A549 (cell line): Measurements from ENCODE around the gene KLHL9. TPM values are rescaled to one million over a fixed set of nuclear protein-coding genes. Genes with fewer than 3 reads are reported as not detected.

ENCODE experiments used
- ATAC-seq, 2 experiments: fragments of 200-7000 bp in 1 of 2; fragments of >200 bp in 1 of 2; cut with Nextera tagmentation in 1 of 2; cut with Tn5 transposase in 1 of 2; 3 replicates each; pipeline versions ENCODE4 v1.8.0 to v1.9.1; 2018 to 2020; ENCODE audit warnings: mild to moderate bottlenecking in 1 of 2, moderate library complexity in 1 of 2
- CTCF ChIA-PET: fragments of 300-600 bp; sonication (Branson Sonifier 250); formaldehyde crosslinking; extraction: SDS; loops from one replicate; lab custom pipeline; 2021; ENCODE audit warnings: antibody characterized with exemption, inconsistent platforms; lab: Yijun Ruan, JAX
- POLR2A ChIA-PET: fragments of 350-600 bp; formaldehyde crosslinking; extraction: SDS; loops from one replicate; lab custom pipeline; 2021; ENCODE audit warnings: antibody characterized with exemption, inconsistent platforms; lab: Yijun Ruan, JAX
- DNase-seq, 2 experiments: peaks; one replicate each; pipeline versions ENCODE4 v3.0.0 to v3.0.0-alpha.2; 2011 to 2016; ENCODE audit warnings: low read depth in 1 of 2, low spot score in 1 of 2
- FAIRE-seq: peaks from 2 replicates; lab custom pipeline; 2011; peaks lifted over from hg19 to GRCh38; lab: Jason Lieb, UNC
- H3K27ac ChIP-seq, 2 experiments: fragments of >200 bp; sonication (Bioruptor Twin); formaldehyde crosslinking; 3 replicates each; pipeline ENCODE4 v1.5.1; 2016 to 2017
- H3K4me1 ChIP-seq: fragments of >200 bp; sonication (Bioruptor Twin); formaldehyde crosslinking; 3 replicates; pipeline ENCODE4 v1.6.1; 2016
- H3K4me2 ChIP-seq: fragments of >200 bp; sonication (Bioruptor Twin); formaldehyde crosslinking; 3 replicates; pipeline ENCODE4 v1.6.1; 2016
- H3K4me3 ChIP-seq: fragments of >200 bp; sonication (Bioruptor Twin); formaldehyde crosslinking; 3 replicates; pipeline ENCODE4 v1.5.1; 2016
- H3K9me3 ChIP-seq: fragments of >200 bp; sonication (Bioruptor Twin); formaldehyde crosslinking; 3 replicates; pipeline ENCODE4 v1.6.1; 2016
- BHLHE40 ChIP-seq: IDR thresholded peaks from 2 replicates; pipeline ENCODE4 v1.6.1; 2012; ENCODE audit warnings: low read depth, low read length, inconsistent platforms
- CBX2 ChIP-seq: fragments of 200-600 bp; sonication (generic); IDR thresholded peaks from 2 replicates; pipeline ENCODE4 v1.6.1; 2016; ENCODE audit warnings: low read depth, mild to moderate bottlenecking, borderline replicate concordance
- CHD2 ChIP-seq: fragments of 150-350 bp; IDR thresholded peaks from 2 replicates; pipeline ENCODE4 v1.6.1; 2014; ENCODE audit warnings: low read length; ENCODE audit not compliant: partially characterized antibody
- CHD4 ChIP-seq: fragments of 200-600 bp; sonication (generic); IDR thresholded peaks from 2 replicates; pipeline ENCODE4 v1.6.1; 2016; ENCODE audit warnings: antibody characterized with exemption, mild to moderate bottlenecking, borderline replicate concordance
- EHMT2 ChIP-seq: fragments of 200-600 bp; sonication (generic); IDR thresholded peaks from 2 replicates; pipeline ENCODE4 v1.6.1; 2016; ENCODE audit warnings: antibody characterized with exemption, low read depth, mild to moderate bottlenecking, moderate library complexity
- EP300 ChIP-seq, 2 experiments: fragments of >200 bp; sonication (Bioruptor Twin); formaldehyde crosslinking; IDR thresholded peaks; 2 replicates in 1 of 2; 3 replicates in 1 of 2; pipeline ENCODE4 v1.6.1; 2016 to 2017
- ESRRA ChIP-seq: fragments of 150-350 bp; IDR thresholded peaks from 2 replicates; pipeline ENCODE4 v1.6.1; 2014; ENCODE audit warnings: mild to moderate bottlenecking, low read length, borderline replicate concordance
- FOSB ChIP-seq: fragments of 250-450 bp; sonication (Bioruptor Pico); IDR thresholded peaks from 2 replicates; pipeline ENCODE4 v1.5.0; 2020; ENCODE audit warnings: mild to moderate bottlenecking, moderate library complexity
- HEYL ChIP-seq: fragments of 250-450 bp; sonication (Bioruptor Pico); IDR thresholded peaks from 2 replicates; pipeline ENCODE4 v1.8.0; 2021; ENCODE audit warnings: mild to moderate bottlenecking, moderate library complexity
- HOXA7 ChIP-seq: fragments of 250-450 bp; sonication (Bioruptor Pico); IDR thresholded peaks from 2 replicates; pipeline ENCODE4 v1.5.0; 2020; ENCODE audit warnings: mild to moderate bottlenecking, moderate library complexity
- JUN ChIP-seq, 2 experiments: fragments of >200 bp; sonication (Bioruptor Twin); formaldehyde crosslinking; IDR thresholded peaks; 2 replicates in 1 of 2; 3 replicates in 1 of 2; pipeline ENCODE4 v1.6.1; 2016 to 2017
- MAFK ChIP-seq: fragments of 450-650 bp; IDR thresholded peaks from 2 replicates; pipeline ENCODE4 v1.6.1; 2014; ENCODE audit not compliant: partially characterized antibody
- MAZ ChIP-seq: fragments of 150-350 bp; IDR thresholded peaks from 2 replicates; pipeline ENCODE4 v1.6.1; 2014; ENCODE audit warnings: antibody characterized with exemption, low read depth, low read length, borderline replicate concordance
- NR3C1 ChIP-seq: fragments of >200 bp; sonication (Bioruptor Twin); formaldehyde crosslinking; IDR thresholded peaks from 3 replicates; pipeline ENCODE4 v1.6.1; 2017
- POLR2AphosphoS2 ChIP-seq: conservative IDR thresholded peaks from 2 replicates; pipeline ENCODE4 v1.6.1; 2012; ENCODE audit warnings: low read length, improper control_type of control experiment, inconsistent platforms
- RAD21 ChIP-seq, 2 experiments: fragments of >200 bp in 1 of 2; sonication (Bioruptor Twin) in 1 of 2; formaldehyde crosslinking in 1 of 2; IDR thresholded peaks in 1 of 2; conservative IDR thresholded peaks in 1 of 2; 2 replicates in 1 of 2; 3 replicates in 1 of 2; pipeline ENCODE4 v1.6.1; 2012 to 2018; ENCODE audit warnings: inconsistent platforms in 1 of 2
- WGBS: methylation state at CpG from one replicate; pipeline ENCODE4 v1.1.6; 2017; ENCODE audit errors: missing lambda C conversion rate; 5-methylcytosine and 5-hydroxymethylcytosine counted together
- polyA plus RNA-seq, 4 experiments: library from polyadenylated mRNA; depleted of rRNA in 3 of 4; stranded (reverse); fragments of >200 nt; fragmentation: RNase III in 1 of 4; extraction: RNeasy Plus Mini Kit Qiagen cat#74134 plus additional on column Dnase treatment in 1 of 4; gene quantifications; 2 replicates in 3 of 4; 3 replicates in 1 of 4; pipeline ENCODE4 v1.2.3, GENCODE V29; 2011 to 2017
- TF ChIP-seq, protein P1 (sequence below): IDR thresholded peaks from 2 replicates; pipeline ENCODE4 v1.6.1; 2012
- TF ChIP-seq, protein P2 (sequence below): IDR thresholded peaks from 2 replicates; pipeline ENCODE4 v1.6.1; 2012; ENCODE audit warnings: low read depth, borderline replicate concordance
- TF ChIP-seq, protein P3 (sequence below): fragments of >200 bp; sonication (Bioruptor Twin); formaldehyde crosslinking; IDR thresholded peaks from 3 replicates; pipeline ENCODE4 v1.6.1; 2016
- TF ChIP-seq, protein P4 (sequence below): fragments of 250-450 bp; sonication (Bioruptor Pico); IDR thresholded peaks from 2 replicates; pipeline ENCODE4 v1.5.0; 2021; ENCODE audit warnings: mild to moderate bottlenecking, moderate library complexity, borderline replicate concordance
- TF ChIP-seq, protein P5 (sequence below): IDR thresholded peaks from 2 replicates; pipeline ENCODE4 v1.6.1; 2012
- TF ChIP-seq, protein P6 (sequence below): fragments of 200-600 bp; sonication (generic); IDR thresholded peaks from 2 replicates; pipeline ENCODE4 v1.6.1; 2016; ENCODE audit warnings: antibody characterized with exemption, mild to moderate bottlenecking, moderate library complexity
- TF ChIP-seq, protein P7 (sequence below): fragments of 150-350 bp; IDR thresholded peaks from 2 replicates; pipeline ENCODE4 v1.6.1; 2014; ENCODE audit warnings: low read depth, mild to moderate bottlenecking, low read length

KLHL9 gene
- polyA plus RNA-seq, 2 of the 4 experiments (the other 2 are of a cell fraction): 18.6 to 27.4 TPM

DNA sequence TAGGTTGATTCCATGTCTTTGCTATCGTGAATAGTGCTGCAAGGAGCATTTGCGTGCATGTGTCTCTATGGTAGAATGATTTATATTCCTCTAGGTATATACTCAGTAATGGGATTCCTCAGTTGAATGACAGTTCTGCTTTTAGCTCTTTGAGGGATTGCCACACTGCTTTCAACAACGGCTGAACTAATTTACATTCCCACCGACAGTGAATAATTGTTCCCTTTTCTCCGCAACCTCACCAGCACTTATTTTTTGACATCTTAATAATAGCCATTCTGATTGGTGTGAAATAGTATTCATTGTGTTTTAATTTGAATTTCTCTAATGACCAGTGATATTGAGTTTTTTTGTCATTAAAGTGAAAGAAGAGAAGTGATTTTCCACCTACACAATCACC is 48.5 kb downstream of the KLHL9 start:
- Histone ChIP-seq H3K27ac (no peak overlapping the region), H3K9me3 (0 out of 3 replicates have a peak, but pooled peaks cover 2% of the 10 kb centered on the region), H3K4me2 (no peak overlapping the region), H3K4me3 (no peak overlapping the region), H3K4me1 (no peaks in the 10 kb centered on the region)
- ATAC-seq (no peak), DNase-seq (no peak), FAIRE-seq (no peak)
- 47% methylated on average over 5 of the region's 5 CpGs for WGBS
- CTCF ChIA-PET: no interaction called here
- TF ChIP-seq EHMT2: no peak
- TF ChIP-seq JUN (IDR thresholded peaks at IDR 0.05): no peak
- TF ChIP-seq FOSB: no peak
- TF ChIP-seq, protein P1, sequence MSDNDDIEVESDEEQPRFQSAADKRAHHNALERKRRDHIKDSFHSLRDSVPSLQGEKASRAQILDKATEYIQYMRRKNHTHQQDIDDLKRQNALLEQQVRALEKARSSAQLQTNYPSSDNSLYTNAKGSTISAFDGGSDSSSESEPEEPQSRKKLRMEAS: no peak
- no peak for TF ChIP-seq CHD4
- TF ChIP-seq HOXA7 (CRISPR knock-in tag): no peak
- no peak for TF ChIP-seq EP300 (IDR thresholded peaks at IDR 0.05)
- TF ChIP-seq, protein P2, sequence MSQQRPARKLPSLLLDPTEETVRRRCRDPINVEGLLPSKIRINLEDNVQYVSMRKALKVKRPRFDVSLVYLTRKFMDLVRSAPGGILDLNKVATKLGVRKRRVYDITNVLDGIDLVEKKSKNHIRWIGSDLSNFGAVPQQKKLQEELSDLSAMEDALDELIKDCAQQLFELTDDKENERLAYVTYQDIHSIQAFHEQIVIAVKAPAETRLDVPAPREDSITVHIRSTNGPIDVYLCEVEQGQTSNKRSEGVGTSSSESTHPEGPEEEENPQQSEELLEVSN: no peak
- TF ChIP-seq NR3C1: no peak
- no peak for TF ChIP-seq MAZ
- POLR2A ChIA-PET: no interaction called here

DNA sequence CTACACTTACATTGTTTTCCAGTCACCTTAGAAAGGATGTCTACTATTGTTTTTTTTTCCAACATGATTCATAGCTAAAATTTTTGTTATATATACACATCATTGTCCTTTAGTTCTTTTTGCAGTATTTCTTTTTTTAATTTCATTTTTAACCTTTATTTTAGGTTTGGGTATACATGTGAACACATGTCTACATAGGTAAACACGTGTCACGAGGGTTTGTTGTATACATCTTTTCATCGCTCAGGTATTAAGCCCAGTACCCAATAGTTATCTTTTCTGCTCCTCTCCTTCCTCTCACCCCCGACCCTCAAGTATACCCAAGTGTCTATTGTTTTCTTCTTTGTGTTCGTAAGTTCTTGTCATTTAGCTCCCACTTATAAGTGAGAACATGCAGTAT is 49.1 kb downstream of the KLHL9 start:
- Histone ChIP-seq H3K4me3 (no peak overlapping the region), H3K27ac (no peak overlapping the region), H3K4me1 (no peaks in the 10 kb centered on the region), H3K4me2 (no peak overlapping the region), H3K9me3 (0 out of 3 replicates have a peak, but pooled peaks cover 2% of the 10 kb centered on the region)
- 23% methylated on average over 5 of the region's 5 CpGs for WGBS
- CTCF ChIA-PET: no interaction called here
- POLR2A ChIA-PET: no interaction called here
- DNase-seq: no peak
- no peak for FAIRE-seq
- ATAC-seq: no peak
- TF ChIP-seq ESRRA (no peak), HEYL (CRISPR knock-in tag) (no peak), POLR2AphosphoS2 (no peak), RAD21 (conservative IDR thresholded peaks at IDR 0.05 in 1 of 2, IDR thresholded peaks at IDR 0.05 in 1 of 2) (no peak), CHD2 (no peak), HOXA7 (CRISPR knock-in tag) (no peak), EHMT2 (no peak), MAFK (no peak), CBX2 (no peak), BHLHE40 (no peak)
- TF ChIP-seq, protein P1: no peak
- TF ChIP-seq, protein P3, sequence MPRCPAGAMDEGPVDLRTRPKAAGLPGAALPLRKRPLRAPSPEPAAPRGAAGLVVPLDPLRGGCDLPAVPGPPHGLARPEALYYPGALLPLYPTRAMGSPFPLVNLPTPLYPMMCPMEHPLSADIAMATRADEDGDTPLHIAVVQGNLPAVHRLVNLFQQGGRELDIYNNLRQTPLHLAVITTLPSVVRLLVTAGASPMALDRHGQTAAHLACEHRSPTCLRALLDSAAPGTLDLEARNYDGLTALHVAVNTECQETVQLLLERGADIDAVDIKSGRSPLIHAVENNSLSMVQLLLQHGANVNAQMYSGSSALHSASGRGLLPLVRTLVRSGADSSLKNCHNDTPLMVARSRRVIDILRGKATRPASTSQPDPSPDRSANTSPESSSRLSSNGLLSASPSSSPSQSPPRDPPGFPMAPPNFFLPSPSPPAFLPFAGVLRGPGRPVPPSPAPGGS: no peak
- TF ChIP-seq, protein P4, sequence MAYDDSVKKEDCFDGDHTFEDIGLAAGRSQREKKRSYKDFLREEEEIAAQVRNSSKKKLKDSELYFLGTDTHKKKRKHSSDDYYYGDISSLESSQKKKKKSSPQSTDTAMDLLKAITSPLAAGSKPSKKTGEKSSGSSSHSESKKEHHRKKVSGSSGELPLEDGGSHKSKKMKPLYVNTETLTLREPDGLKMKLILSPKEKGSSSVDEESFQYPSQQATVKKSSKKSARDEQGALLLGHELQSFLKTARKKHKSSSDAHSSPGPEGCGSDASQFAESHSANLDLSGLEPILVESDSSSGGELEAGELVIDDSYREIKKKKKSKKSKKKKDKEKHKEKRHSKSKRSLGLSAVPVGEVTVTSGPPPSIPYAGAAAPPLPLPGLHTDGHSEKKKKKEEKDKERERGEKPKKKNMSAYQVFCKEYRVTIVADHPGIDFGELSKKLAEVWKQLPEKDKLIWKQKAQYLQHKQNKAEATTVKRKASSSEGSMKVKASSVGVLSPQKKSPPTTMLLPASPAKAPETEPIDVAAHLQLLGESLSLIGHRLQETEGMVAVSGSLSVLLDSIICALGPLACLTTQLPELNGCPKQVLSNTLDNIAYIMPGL (CRISPR knock-in tag): no peak
- TF ChIP-seq, protein P5, sequence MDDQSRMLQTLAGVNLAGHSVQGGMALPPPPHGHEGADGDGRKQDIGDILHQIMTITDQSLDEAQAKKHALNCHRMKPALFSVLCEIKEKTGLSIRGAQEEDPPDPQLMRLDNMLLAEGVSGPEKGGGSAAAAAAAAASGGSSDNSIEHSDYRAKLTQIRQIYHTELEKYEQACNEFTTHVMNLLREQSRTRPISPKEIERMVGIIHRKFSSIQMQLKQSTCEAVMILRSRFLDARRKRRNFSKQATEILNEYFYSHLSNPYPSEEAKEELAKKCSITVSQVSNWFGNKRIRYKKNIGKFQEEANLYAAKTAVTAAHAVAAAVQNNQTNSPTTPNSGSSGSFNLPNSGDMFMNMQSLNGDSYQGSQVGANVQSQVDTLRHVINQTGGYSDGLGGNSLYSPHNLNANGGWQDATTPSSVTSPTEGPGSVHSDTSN: no peak
- TF ChIP-seq, protein P6, sequence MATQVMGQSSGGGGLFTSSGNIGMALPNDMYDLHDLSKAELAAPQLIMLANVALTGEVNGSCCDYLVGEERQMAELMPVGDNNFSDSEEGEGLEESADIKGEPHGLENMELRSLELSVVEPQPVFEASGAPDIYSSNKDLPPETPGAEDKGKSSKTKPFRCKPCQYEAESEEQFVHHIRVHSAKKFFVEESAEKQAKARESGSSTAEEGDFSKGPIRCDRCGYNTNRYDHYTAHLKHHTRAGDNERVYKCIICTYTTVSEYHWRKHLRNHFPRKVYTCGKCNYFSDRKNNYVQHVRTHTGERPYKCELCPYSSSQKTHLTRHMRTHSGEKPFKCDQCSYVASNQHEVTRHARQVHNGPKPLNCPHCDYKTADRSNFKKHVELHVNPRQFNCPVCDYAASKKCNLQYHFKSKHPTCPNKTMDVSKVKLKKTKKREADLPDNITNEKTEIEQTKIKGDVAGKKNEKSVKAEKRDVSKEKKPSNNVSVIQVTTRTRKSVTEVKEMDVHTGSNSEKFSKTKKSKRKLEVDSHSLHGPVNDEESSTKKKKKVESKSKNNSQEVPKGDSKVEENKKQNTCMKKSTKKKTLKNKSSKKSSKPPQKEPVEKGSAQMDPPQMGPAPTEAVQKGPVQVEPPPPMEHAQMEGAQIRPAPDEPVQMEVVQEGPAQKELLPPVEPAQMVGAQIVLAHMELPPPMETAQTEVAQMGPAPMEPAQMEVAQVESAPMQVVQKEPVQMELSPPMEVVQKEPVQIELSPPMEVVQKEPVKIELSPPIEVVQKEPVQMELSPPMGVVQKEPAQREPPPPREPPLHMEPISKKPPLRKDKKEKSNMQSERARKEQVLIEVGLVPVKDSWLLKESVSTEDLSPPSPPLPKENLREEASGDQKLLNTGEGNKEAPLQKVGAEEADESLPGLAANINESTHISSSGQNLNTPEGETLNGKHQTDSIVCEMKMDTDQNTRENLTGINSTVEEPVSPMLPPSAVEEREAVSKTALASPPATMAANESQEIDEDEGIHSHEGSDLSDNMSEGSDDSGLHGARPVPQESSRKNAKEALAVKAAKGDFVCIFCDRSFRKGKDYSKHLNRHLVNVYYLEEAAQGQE: no peak
- TF ChIP-seq, protein P7, sequence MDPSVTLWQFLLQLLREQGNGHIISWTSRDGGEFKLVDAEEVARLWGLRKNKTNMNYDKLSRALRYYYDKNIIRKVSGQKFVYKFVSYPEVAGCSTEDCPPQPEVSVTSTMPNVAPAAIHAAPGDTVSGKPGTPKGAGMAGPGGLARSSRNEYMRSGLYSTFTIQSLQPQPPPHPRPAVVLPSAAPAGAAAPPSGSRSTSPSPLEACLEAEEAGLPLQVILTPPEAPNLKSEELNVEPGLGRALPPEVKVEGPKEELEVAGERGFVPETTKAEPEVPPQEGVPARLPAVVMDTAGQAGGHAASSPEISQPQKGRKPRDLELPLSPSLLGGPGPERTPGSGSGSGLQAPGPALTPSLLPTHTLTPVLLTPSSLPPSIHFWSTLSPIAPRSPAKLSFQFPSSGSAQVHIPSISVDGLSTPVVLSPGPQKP: no peak
